NOMO-1 treated with dmso at 0.1 percent for 144 hours (cell line): Measurements from ENCODE around the gene CARM1.

Experiments used
- DNase-seq: peaks from one replicate; lab custom pipeline; 2025; ENCODE audit not compliant: unreplicated experiment; lab: John Stamatoyannopoulos, UW

CARM1 gene

DNA sequence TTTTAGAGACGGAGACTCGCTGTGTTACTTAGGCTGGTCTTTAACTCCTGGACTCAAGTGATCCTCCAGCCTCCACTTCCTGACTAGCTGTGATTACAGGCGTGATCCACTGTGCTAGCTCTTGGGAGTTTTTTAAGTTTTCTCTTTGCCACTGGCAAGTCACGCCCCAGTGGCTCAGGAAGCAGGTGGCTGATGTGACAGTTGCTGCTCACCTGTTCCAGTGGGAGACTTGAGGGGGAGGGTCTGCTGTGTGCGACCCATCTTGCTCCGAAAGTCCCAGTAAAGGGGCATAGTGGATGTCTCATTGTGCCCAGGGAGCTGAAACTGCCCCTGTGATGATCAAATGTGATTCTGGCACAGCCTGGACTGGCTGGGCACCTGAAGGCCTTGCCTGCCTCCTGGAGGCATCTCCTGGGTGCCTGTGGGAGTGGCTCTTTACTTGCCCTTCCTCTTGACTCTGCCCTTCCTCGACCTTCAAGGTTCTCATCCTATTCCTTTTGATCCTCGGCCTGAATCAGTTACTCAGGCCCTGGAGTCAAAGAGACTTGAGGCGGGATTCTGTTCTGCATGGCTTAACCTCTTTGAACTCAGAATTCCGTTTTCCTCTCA lies 97.3 kb downstream of the CARM1 start:
- no peak for DNase-seq

DNA sequence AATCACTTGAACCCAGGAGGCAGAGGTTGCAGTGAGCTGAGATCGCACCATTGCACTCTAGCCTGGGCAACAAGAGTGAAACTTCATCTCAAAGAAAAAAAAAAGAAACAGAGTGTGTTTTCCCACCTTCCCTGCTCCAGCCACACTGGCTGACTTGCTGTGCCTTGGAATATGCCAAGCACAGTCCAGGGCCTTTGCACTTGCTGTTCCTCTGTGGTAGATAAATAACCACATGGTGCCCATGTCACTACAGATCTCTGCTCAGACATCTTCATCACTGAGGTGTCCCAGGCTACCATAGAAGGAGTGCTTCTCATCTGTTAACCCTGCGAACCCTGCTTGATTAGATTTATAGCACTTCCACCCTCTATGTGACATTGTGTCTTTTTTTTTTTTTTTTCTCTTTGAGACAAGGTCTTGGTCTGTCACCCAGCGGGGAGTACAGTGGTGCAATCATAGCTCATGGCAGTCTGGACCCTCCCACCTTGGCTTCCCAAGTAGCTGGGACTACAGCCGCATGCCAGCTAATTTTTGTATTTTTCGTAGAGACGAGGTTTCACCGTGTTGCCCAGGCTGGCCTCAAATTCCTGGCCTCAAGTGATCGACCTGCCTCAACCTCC lies 99.9 kb downstream of the CARM1 start:
- no peak for DNase-seq
